IMR-90 (cell line): Measurements from ENCODE around the gene WAS. TPM values are rescaled to one million over a fixed set of nuclear protein-coding genes. Genes with fewer than 3 reads are reported as not detected.

Source experiments
- ATAC-seq: fragments of 200-7000 bp; cut with Tn5 transposase; 2 replicates; pipeline ENCODE4 v1.9.1; 2020; ENCODE audit warnings: low read depth, mild to moderate bottlenecking, moderate library complexity
- BruUV-seq: library from RNA; stranded (reverse); fragments of 400-500 nt; replicated peaks from 2 replicates; lab custom pipeline; 2021; lab: Mats Ljungman, UMichigan
- CTCF ChIA-PET: fragments of 300-600 bp; formaldehyde crosslinking; extraction: SDS; loops from one replicate; lab custom pipeline; 2021; ENCODE audit warnings: antibody characterized with exemption; lab: Yijun Ruan, JAX
- POLR2A ChIA-PET: fragments of 300-600 bp; sonication (Branson Sonifier 250); formaldehyde crosslinking; loops from one replicate; lab custom pipeline; 2022; ENCODE audit warnings: antibody characterized with exemption; ENCODE audit not compliant: unreplicated experiment; lab: Charles Lee
- DNase-seq: peaks from one replicate; pipeline ENCODE4 v3.0.0; 2013
- H2AFZ ChIP-seq: replicated peaks from 2 replicates; pipeline ENCODE3; 2013; ENCODE audit warnings: low read length, mild to moderate bottlenecking; ENCODE audit not compliant: poor library complexity
- H2AK5ac ChIP-seq: 2 replicates; pipeline ENCODE4 v1.6.1; 2013; ENCODE audit warnings: low read depth, low read length, inconsistent platforms
- H2AK9ac ChIP-seq: replicated peaks from 2 replicates; pipeline ENCODE3; 2013; ENCODE audit warnings: mild to moderate bottlenecking, low read depth, low read length, moderate library complexity; ENCODE audit not compliant: poor library complexity
- H2BK120ac ChIP-seq: 2 replicates; pipeline ENCODE4 v1.6.1; 2013; ENCODE audit warnings: low read depth, low read length, inconsistent platforms
- H2BK15ac ChIP-seq: 3 replicates; pipeline ENCODE4 v1.6.1; 2013; ENCODE audit warnings: low read depth, low read length, inconsistent platforms
- H2BK20ac ChIP-seq: 2 replicates; pipeline ENCODE4 v1.6.1; 2013; ENCODE audit warnings: low read depth, mild to moderate bottlenecking, inconsistent platforms, low read length, moderate library complexity
- H2BK5ac ChIP-seq: 2 replicates; pipeline ENCODE4 v1.6.1; 2013; ENCODE audit warnings: mild to moderate bottlenecking, low read depth, low read length, inconsistent platforms; ENCODE audit not compliant: poor library complexity, severe bottlenecking
- H3K14ac ChIP-seq: replicated peaks from 2 replicates; pipeline ENCODE4 v1.6.1; 2013; ENCODE audit warnings: low read depth, low read length, inconsistent platforms
- H3K18ac ChIP-seq: 2 replicates; pipeline ENCODE4 v1.6.1; 2013; ENCODE audit warnings: low read depth, low read length, control low read depth
- H3K23ac ChIP-seq: 2 replicates; pipeline ENCODE4 v1.6.1; 2013; ENCODE audit warnings: low read depth, low read length, inconsistent platforms
- H3K27ac ChIP-seq: 2 replicates; pipeline ENCODE4 v1.5.1; 2013; ENCODE audit warnings: mild to moderate bottlenecking, control low read depth, low read length; ENCODE audit not compliant: insufficient read depth
- H3K27me3 ChIP-seq: 2 replicates; pipeline ENCODE4 v1.6.1; 2013; ENCODE audit warnings: low read length; ENCODE audit not compliant: control insufficient read depth, insufficient read depth
- H3K36me3 ChIP-seq: 2 replicates; pipeline ENCODE4 v1.6.1; 2013; ENCODE audit warnings: low read length, mixed read lengths; ENCODE audit not compliant: control insufficient read depth, insufficient read depth
- H3K4ac ChIP-seq: 2 replicates; pipeline ENCODE4 v1.6.1; 2013; ENCODE audit warnings: low read depth, low read length, inconsistent platforms
- H3K4me1 ChIP-seq: 2 replicates; pipeline ENCODE4 v1.6.1; 2013; ENCODE audit warnings: low read length, mixed read lengths; ENCODE audit not compliant: control insufficient read depth, insufficient read depth
- H3K4me2 ChIP-seq: 2 replicates; pipeline ENCODE4 v1.6.1; 2013; ENCODE audit warnings: low read depth, mild to moderate bottlenecking, control low read depth, low read length, moderate library complexity
- H3K4me3 ChIP-seq: 2 replicates; pipeline ENCODE4 v1.5.1; 2013; ENCODE audit warnings: low read depth, mild to moderate bottlenecking, control low read depth, low read length, moderate library complexity; ENCODE audit not compliant: insufficient read depth
- H3K56ac ChIP-seq: 2 replicates; pipeline ENCODE4 v1.6.1; 2013; ENCODE audit warnings: low read length, inconsistent platforms; ENCODE audit not compliant: insufficient read depth; ENCODE audit errors: extremely low read depth
- H3K79me1 ChIP-seq, 2 experiments: 2 replicates each; pipeline ENCODE4 v1.6.1; 2013; ENCODE audit warnings: low read length in 2 of 2, inconsistent platforms in 1 of 2, low read depth in 1 of 2
- H3K9ac ChIP-seq: 2 replicates; pipeline ENCODE4 v1.6.1; 2013; ENCODE audit warnings: low read depth, low read length, control low read depth
- H3K9me1 ChIP-seq: 2 replicates; pipeline ENCODE4 v1.6.1; 2013; ENCODE audit warnings: low read length, inconsistent platforms; ENCODE audit not compliant: insufficient read depth
- H3K9me3 ChIP-seq: 2 replicates; pipeline ENCODE4 v1.6.1; 2013; ENCODE audit warnings: low read length; ENCODE audit not compliant: control insufficient read depth, insufficient read depth
- H4K20me1 ChIP-seq: 2 replicates; pipeline ENCODE4 v1.6.1; 2013; ENCODE audit warnings: low read length, inconsistent platforms; ENCODE audit not compliant: insufficient read depth
- H4K5ac ChIP-seq: 2 replicates; pipeline ENCODE4 v1.6.1; 2013; ENCODE audit warnings: mild to moderate bottlenecking, low read depth, low read length, control low read depth
- H4K8ac ChIP-seq, 2 experiments: 2 replicates each; pipeline ENCODE4 v1.6.1; 2013; ENCODE audit warnings: low read depth in 2 of 2, low read length in 2 of 2, control low read depth in 1 of 2, inconsistent platforms in 1 of 2
- H4K91ac ChIP-seq: 2 replicates; pipeline ENCODE4 v1.6.1; 2013; ENCODE audit warnings: low read depth, low read length, inconsistent platforms; ENCODE audit not compliant: insufficient read depth
- BHLHE40 ChIP-seq: fragments of 150-350 bp; IDR thresholded peaks from 2 replicates; pipeline ENCODE4 v1.6.1; 2016; ENCODE audit warnings: mild to moderate bottlenecking, low read depth, low read length
- MAFK ChIP-seq: IDR thresholded peaks from 2 replicates; pipeline ENCODE4 v1.6.1; 2012; ENCODE audit warnings: low read depth, low read length, improper control_type of control experiment
- MAZ ChIP-seq: IDR thresholded peaks from 2 replicates; pipeline ENCODE4 v1.6.1; 2012; ENCODE audit warnings: low read depth, mild to moderate bottlenecking, low read length, improper control_type of control experiment, moderate library complexity, borderline replicate concordance
- MXI1 ChIP-seq: IDR thresholded peaks from 2 replicates; pipeline ENCODE4 v1.6.1; 2012; ENCODE audit warnings: low read depth, mild to moderate bottlenecking, low read length, moderate library complexity, borderline replicate concordance
- NFE2L2 ChIP-seq: fragments of 150-350 bp; IDR thresholded peaks from 2 replicates; pipeline ENCODE4 v1.6.1; 2016; ENCODE audit warnings: low read depth, mild to moderate bottlenecking, low read length
- RAD21 ChIP-seq: IDR thresholded peaks from 2 replicates; pipeline ENCODE4 v1.6.1; 2012; ENCODE audit warnings: low read length, improper control_type of control experiment
- RCOR1 ChIP-seq: IDR thresholded peaks from 2 replicates; pipeline ENCODE4 v1.6.1; 2012; ENCODE audit warnings: mild to moderate bottlenecking, low read length, improper control_type of control experiment; ENCODE audit not compliant: insufficient replicate concordance
- RFX5 ChIP-seq: IDR thresholded peaks from 2 replicates; pipeline ENCODE4 v1.8.0; 2012; ENCODE audit warnings: low read depth, mild to moderate bottlenecking, low read length, moderate library complexity
- SMC3 ChIP-seq: fragments of 150-350 bp; IDR thresholded peaks from 2 replicates; pipeline ENCODE4 v1.6.1; 2016; ENCODE audit warnings: low read depth, mild to moderate bottlenecking, antibody characterized with exemption, low read length, moderate library complexity
- WGBS, 2 experiments: methylation state at CpG; one replicate each; pipeline versions ENCODE4 v1.1.5 to v1.1.7; 2013; ENCODE audit warnings: missing lambda C conversion rate in 2 of 2; ENCODE audit not compliant: insufficient read length in 1 of 2; ENCODE audit errors: extremely low coverage in 2 of 2; 5-methylcytosine and 5-hydroxymethylcytosine counted together
- dilution Hi-C: fragments of 300-500 bp; cut with HindIII; formaldehyde crosslinking; loops from one replicate; pipeline ENCODE4 v1.14.3; 2018; ENCODE audit warnings: low sequenced_read_pairs; ENCODE audit not compliant: unreplicated experiment
- in situ Hi-C: fragments of 300-500 bp; cut with MboI; formaldehyde crosslinking; loops from 3 replicates; pipeline ENCODE4 v1.14.3; 2019; ENCODE audit warnings: low sequenced_read_pairs, inconsistent platforms, mixed read lengths
- intact Hi-C: fragments of 100-400 bp; cut with micrococcal nuclease; formaldehyde crosslinking; loops from 2 replicates; pipeline ENCODE4 v1.10.0; 2022
- polyA plus RNA-seq, 3 experiments: library from polyadenylated mRNA; depleted of rRNA; stranded (reverse); fragments of >200 nt; gene quantifications; 2 replicates each; pipeline ENCODE4 v1.2.3, GENCODE V29; 2012; ENCODE audit warnings: low replicate concordance in 1 of 3
- total RNA-seq: library from RNA; depleted of rRNA; stranded (reverse); fragments of >200 nt; gene quantifications from 2 replicates; pipeline ENCODE4 v1.2.3, GENCODE V29; 2012

WAS gene
- total and polyA plus RNA-seq, 2 of the 4 experiments (the other 2 are of a cell fraction), result 0.14 TPM; not detected in 1

DNA sequence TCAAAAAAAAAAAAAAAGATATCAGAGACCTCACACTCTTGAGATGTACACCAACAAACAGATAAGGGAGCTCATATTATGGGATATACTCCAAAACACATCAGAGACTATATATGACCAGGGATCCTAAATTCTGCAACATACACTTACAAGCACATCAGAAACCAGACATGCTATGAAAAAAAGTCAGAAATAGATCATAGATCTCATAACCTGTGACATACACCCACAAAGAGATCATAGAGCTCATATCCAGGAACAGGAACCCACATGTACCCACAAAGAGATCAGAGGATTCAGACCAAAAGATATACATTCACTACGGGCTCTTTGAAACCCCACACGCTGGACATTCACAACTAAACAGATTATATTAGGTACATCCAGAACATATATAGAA, 43.0 kb downstream of the WAS start:
- H3K14ac ChIP-seq, result no peak overlapping the region
- no peak overlapping the region for H2BK20ac ChIP-seq

More for the DNA sequence above, 43.0 kb downstream of the WAS start:
- no peak overlapping the region for H2AFZ ChIP-seq
- WGBS, 2 experiments, result no CpG with 5 or more reads among the region's 2 CpGs
- H3K4me1 ChIP-seq, result no peaks in the 10 kb centered on the region
- no peak overlapping the region for H3K18ac ChIP-seq
- peaks cover 6% of the 10 kb centered on the region for H3K27me3 ChIP-seq
- H3K9me3 ChIP-seq, result 0 out of 2 replicates have a peak, but pooled peaks cover 2% of the 10 kb centered on the region
- H3K56ac ChIP-seq, result no peak overlapping the region
- H2BK15ac ChIP-seq, result no peak overlapping the region
- no TSS peak for BruUV-seq
- H2AK9ac ChIP-seq, result no peak overlapping the region
- intact Hi-C loops, result no loop called here
- no peaks in the 10 kb centered on the region for H3K9me1 ChIP-seq
- H3K4ac ChIP-seq, result no peak overlapping the region
- no peak overlapping the region for H2BK120ac ChIP-seq
- no peak overlapping the region for H3K27ac ChIP-seq
- ChIA-PET CTCF (no interaction called here), POLR2A (no interaction called here)
- no peak overlapping the region for H3K23ac ChIP-seq
- no peak for ATAC-seq
- no peak overlapping the region for H4K8ac ChIP-seq
- no peak overlapping the region for H3K4me3 ChIP-seq
- no peak overlapping the region for H4K5ac ChIP-seq
- H2BK5ac ChIP-seq, result no peak overlapping the region
- no peak overlapping the region for H3K9ac ChIP-seq
- no peaks in the 10 kb centered on the region for H4K20me1 ChIP-seq
- DNase-seq, result no peak
- no peak overlapping the region for H2AK5ac ChIP-seq
- dilution Hi-C loops, result no loop called here
- H4K91ac ChIP-seq, result no peak overlapping the region
- H3K4me2 ChIP-seq, result no peak overlapping the region
- no peak for TF ChIP-seq NFE2L2
- no peak for TF ChIP-seq RCOR1
- no peak for TF ChIP-seq RAD21
- TF ChIP-seq SMC3, result no peak
- no peak for TF ChIP-seq BHLHE40
- no peak for TF ChIP-seq MXI1
- TF ChIP-seq MAZ, result no peak
- TF ChIP-seq RFX5, result no peak
- no peak for TF ChIP-seq MAFK
- H3K36me3 ChIP-seq, result no peaks in the 10 kb centered on the region
- no peaks in the 10 kb centered on the region for H3K79me1 ChIP-seq
- in situ Hi-C loops, result no loop called here
